Sigmoid colon (tissue), 4 donors: ENCODE data around the gene FCHO2.

ENCODE experiments used
- CTCF ChIP-seq, 4 experiments: fragments of 450-650 bp in 3 of 4; fragments of 200-600 bp in 1 of 4; IDR thresholded peaks; one replicate each; pipeline ENCODE4 v1.5.1; 2016 to 2019; ENCODE audit warnings: antibody characterized with exemption in 4 of 4, mild to moderate bottlenecking in 3 of 4, moderate library complexity in 2 of 4
- EP300 ChIP-seq, 4 donors: sonication (generic); formaldehyde crosslinking; IDR thresholded peaks; one replicate each; pipeline ENCODE4 v1.6.1; 2017; ENCODE audit warnings: antibody characterized with exemption in 4 of 4
- POLR2A ChIP-seq, 2 donors: fragments of 450-650 bp; IDR thresholded peaks; one replicate each; pipeline ENCODE4 v1.6.1; 2016; ENCODE audit warnings: antibody characterized with exemption in 2 of 2, mild to moderate bottlenecking in 2 of 2, moderate library complexity in 2 of 2
- POLR2AphosphoS5 ChIP-seq, 4 donors: sonication (generic); formaldehyde crosslinking; IDR thresholded peaks; one replicate each; pipeline ENCODE4 v1.6.1; 2017; ENCODE audit warnings: antibody characterized with exemption in 4 of 4

GRCh38 chr5:72936893-72937292, 18.9 kb upstream of the FCHO2 start:
- no peak for TF ChIP-seq CTCF (IDR thresholded peaks at IDR 0.05)
- TF ChIP-seq POLR2AphosphoS5 (IDR thresholded peaks at IDR 0.05) = peak; percentile 13 to 60 (median 58)
- TF ChIP-seq EP300 (IDR thresholded peaks at IDR 0.05) = peak in 2 of 4 donors; percentile 11 to 50
- TF ChIP-seq POLR2A (IDR thresholded peaks at IDR 0.05) = no peak
